Measurements from ENCODE around the gene MRPL4. TPM values are rescaled to one million over a fixed set of nuclear protein-coding genes. Genes with fewer than 3 reads are reported as not detected.
A peak's percentile ranks its signal among the peaks of the same experiment; 100 is the strongest.
"Not testable (repeated sequence)": the region's sequence is repeated elsewhere in the genome, so short reads cannot be mapped to it uniquely, and the experiment has no call there.

Gene MRPL4
- total RNA-seq, 1 donor from 2014 or later: 71.8 TPM

DNA sequence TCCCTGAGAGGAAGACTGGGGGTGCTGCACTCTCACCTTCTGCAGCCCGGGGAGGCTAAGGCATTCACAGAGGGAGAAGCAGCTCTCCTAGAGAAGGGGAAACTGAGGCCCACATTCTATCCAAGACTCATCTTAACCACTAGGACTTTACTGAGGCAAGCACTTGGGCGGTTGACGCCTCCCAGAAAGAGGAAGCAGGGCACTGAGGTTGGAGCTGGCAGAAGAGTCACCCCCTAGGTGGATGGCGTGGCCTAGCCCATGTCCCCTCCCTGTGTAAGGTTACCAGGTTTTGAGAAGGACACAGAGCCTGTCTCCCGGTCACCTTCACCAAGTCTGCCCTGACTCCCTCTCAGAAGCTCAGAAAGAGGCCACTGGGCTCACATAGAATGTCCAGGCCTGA lies 23.6 kb upstream of the MRPL4 start:
- intact Hi-C loops (cut with DNase I): loop anchor here (2.0 to 5.0 kb wide), 2 partner anchors 22 to 36 kb away; partner anchors contain the start of gene DNMT1
- no peak for DNase-seq (ENCODE audit: low spot score)

- intact Hi-C loops (cut with DNase I): loop anchor here (2.0 to 5.0 kb wide), 2 partner anchors 22 to 37 kb away; partner anchors contain the start of gene DNMT1
- DNase-seq (ENCODE audit: low spot score): no peak
Measured at GRCh38 chr19:10228920-10229319, 23.1 kb upstream of the MRPL4 start.

DNA sequence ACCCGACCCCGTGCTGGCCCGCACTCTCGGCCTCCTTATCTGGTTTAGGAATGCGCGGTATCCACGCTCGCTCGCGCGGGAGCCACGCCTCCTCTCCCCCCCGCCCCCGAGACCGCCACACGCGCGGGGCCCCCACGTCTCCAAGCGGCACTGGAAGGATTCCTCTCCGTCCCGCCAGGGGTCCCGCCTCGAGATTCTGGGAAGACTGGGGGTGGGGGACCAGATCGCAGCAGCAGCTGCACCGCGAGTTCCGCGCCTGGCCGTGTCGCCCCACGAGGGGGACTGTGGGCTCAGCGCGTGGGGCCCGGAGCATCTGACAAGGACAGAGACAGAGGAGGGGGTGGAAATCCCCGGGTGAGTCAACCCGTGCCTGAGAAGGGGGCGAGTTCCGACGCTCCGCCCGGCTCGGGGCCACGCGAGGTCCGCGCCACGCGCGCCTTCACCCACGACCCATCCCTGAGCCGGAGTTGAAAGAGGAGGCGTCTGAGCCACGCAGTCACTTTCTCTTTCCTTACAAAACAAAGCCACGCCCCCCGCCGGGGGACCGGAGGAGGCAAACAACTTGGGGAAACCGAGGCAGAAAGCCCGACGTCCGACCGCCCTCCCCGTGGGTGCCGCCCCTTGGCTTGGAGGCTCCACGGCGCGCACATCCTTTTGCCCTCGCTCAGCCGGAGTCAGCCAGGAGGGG lies 21.7 kb upstream of the MRPL4 start:
- no peak for DNase-seq (ENCODE audit: low spot score)
- intact Hi-C loops (cut with DNase I): no loop called here

DNA sequence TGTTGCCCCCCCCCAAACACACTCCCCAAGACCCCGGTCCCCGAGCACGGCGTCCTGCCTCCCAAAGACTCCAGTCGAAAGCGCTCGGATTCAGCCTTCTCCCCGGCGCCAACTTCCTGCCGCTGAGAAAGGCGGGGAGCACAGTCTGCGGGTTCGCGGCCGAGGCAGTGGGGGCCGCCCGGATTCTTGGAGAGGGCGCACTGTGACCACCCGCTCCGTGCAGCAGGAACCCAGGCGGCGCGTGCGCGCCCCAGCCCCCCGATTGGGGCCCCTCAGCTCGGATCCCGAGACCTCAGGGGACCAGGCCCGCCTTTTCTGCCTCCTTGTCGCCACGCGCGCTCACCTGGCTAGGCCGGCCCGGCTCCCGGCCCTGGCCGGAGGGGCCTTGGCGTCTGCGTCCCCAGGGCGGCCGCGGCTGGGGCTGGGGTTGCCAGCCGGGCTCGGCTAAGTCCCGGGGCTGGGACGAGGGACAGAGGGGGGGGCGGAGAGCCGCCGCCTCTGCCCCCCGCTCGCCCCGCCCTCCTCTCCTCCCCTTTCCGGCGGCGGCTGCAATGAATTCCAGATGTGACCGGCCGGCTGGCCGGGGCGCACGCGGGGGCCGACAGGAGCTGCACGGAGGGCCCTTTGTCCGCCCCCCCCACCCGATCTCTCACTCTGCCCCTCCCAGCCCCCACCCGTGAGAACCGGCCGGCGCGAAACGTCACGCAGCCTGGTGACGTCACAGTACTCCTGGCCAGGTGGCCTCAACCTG lies 21.0 kb upstream of the MRPL4 start, which contains the start of gene S1PR2:
TSS of gene S1PR2 (minus strand) at position 471 of the 751 bp plus-strand sequence. CDS start 6,426 bp downstream, outside the sequence.
- DNase-seq (ENCODE audit: low spot score): peak; percentile 84
- intact Hi-C loops (cut with DNase I): no loop called here

GRCh38 chr19:10231612-10232228 lies 20.3 kb upstream of the MRPL4 start:
- intact Hi-C loops (cut with DNase I): no loop called here
- DNase-seq (ENCODE audit: low spot score): no peak

DNA sequence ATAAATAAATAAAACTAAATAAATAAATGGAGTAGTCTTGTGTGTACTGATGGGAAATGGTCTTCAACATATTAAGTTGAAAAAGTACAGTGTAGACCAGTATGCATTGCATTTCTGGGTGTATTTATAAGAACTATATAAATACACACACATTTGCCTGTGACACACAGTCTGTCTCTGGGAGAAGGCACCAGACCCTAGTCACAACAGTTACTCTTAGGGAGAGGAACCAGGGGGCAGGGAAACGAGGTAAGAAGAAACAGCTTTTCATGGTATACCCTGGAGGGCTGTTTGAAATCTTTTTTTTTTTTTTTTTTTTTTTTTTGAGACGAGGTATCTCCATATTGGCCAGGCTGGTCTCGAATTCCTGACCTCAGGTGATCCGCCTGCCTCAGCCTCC lies 18.1 kb upstream of the MRPL4 start:
- intact Hi-C loops (cut with DNase I): no loop called here
- no peak for DNase-seq (ENCODE audit: low spot score)

GRCh38 chr19:10235003-10235402 lies 17.0 kb upstream of the MRPL4 start:
- intact Hi-C loops (cut with DNase I): no loop called here
- no peak for DNase-seq (ENCODE audit: low spot score)

DNA sequence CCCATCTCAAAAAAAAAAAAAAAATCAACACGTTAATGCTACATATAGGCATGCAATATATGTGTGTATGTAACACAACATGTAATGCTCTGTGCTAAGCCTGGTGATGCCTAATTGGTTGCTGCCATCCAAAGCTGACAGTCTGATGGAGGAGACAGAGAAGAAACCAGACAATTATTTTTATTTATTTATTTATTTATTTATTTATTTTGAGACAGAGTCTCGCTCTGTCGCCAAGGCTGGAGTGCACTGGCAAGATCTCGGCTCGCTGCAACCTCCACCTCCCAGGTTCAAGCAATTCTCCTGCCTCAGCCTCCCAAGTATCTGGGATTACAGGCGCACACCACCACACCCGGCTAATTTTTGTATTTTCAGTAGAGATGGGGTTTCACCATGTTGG lies 16.6 kb upstream of the MRPL4 start:
- intact Hi-C loops (cut with DNase I); DNase-seq (ENCODE audit: low spot score): not testable (repeated sequence)

DNA sequence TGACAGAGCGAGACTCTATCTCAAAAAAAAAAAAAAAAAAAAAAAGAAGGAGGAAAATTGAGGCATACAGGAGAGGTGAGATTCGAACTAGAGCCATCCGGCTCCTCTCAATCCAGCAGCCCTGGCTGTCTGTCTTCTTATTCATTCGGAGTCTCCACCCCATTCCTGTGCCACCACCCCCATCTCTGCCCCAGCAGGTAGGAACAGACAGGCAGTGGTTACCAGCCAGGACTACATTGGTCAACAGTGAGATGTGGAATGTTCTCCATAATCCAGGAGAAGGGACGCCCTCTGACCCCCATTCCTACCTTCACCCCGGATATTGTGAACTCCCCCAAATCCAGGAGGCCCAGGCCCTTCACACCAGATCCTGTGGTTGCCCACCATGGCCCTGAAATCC lies 14.3 kb upstream of the MRPL4 start:
- DNase-seq (ENCODE audit: low spot score): no peak
- intact Hi-C loops (cut with DNase I): no loop called here

GRCh38 chr19:10238172-10238783 lies 13.7 kb upstream of the MRPL4 start:
- no peak for DNase-seq (ENCODE audit: low spot score)
- intact Hi-C loops (cut with DNase I): no loop called here

- intact Hi-C loops (cut with DNase I); DNase-seq (ENCODE audit: low spot score): not testable (repeated sequence)
Measured at GRCh38 chr19:10241826-10242449, 10.1 kb upstream of the MRPL4 start.

- no peak for DNase-seq (ENCODE audit: low spot score)
- intact Hi-C loops (cut with DNase I): no loop called here
Measured at GRCh38 chr19:10243606-10244005, 8.4 kb upstream of the MRPL4 start.

- DNase-seq (ENCODE audit: low spot score): no peak
- intact Hi-C loops (cut with DNase I): no loop called here
Measured at GRCh38 chr19:10245189-10245939, 6.7 kb upstream of the MRPL4 start.

- no peak for DNase-seq (ENCODE audit: low spot score)
- intact Hi-C loops (cut with DNase I): no loop called here
Measured at GRCh38 chr19:10246511-10246910, 5.5 kb upstream of the MRPL4 start.

DNA sequence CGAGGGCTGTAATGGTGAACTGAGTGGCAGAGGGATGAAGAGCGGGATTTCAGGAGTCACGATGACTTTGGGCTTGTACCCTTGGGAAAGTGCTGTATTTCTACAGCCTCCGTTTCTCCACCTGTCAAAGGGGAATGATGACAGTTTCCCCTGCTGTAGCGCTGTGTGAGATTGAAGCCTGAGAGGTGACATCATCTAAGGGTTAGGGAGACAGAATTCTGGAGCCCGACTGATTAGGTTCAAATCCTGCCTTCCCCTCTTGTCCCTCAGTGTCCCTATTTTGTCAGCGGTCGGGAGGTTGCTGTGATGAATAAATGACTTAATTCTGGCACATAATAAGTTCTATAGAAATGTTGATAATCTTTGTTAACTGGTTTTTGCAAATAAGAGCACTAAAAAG lies 693 bp downstream of the MRPL4 start:
- intact Hi-C loops (cut with DNase I): loop anchor here (2.0 to 5.0 kb wide), 3 partner anchors 58 to 320 kb away; partner anchors contain the start of genes DNMT1 and PPAN
- no peak for DNase-seq (ENCODE audit: low spot score)

DNA sequence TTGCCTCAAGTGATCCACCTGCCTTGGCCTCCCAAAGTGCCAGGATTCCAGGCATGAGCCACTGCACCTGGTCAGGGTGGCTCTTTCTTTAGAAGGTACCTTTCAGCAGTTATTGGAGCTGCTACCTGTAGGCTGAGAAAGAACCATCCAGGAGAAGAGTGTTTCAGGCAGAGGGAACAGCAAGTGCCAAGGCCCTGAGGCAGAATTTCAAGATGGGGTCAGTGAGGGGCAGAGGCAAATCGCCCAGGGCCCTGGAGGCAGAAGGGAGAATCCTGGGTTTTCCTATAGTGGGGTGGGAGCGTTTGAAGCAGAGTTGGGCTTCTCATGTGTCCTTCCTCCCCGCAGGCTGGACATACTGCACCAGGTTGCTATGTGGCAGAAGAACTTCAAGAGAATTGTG lies 2.2 kb downstream of the MRPL4 start:
- intact Hi-C loops (cut with DNase I): loop anchor here (5.0 kb wide), 2 partner anchors 147 to 322 kb away; partner anchors contain the start of gene PPAN
- DNase-seq (ENCODE audit: low spot score): no peak

DNA sequence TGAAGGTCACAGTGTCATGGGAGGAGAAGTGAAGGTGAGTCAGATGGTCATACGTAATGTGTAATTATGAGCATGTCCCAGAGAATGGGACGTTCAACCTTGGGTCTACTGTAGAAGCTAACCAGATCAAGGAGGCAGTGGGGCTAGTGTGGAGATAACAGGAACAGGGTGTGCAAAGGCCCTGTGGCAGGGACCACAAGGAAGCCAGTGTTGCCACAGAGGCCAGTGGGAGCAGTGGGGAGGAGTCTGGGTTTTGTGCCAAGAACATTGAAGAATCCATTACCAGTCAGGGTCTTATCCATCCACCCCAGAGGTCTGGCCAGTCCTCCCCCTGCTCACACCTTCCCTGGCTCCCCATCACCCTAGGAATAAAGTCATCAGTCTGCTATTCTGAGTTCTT lies 3.3 kb downstream of the MRPL4 start:
- no peak for DNase-seq (ENCODE audit: low spot score)
- intact Hi-C loops (cut with DNase I): no loop called here

DNA sequence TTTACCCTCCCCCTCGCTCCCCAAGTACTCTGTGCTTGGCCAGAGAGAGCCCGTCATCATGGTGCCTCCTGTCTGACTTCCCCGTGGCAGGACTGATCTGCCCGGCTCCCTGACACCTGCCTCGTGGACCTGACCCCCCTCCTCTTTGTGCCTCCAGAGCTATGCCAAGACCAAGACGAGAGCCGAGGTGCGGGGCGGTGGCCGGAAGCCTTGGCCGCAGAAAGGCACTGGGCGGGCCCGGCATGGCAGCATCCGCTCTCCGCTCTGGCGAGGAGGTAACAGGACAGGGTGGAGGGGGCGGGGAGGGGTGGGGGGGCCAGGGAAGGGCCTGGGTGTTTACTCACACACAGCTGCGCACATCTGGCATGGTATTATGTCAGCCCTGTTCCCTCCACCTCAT lies 4.5 kb downstream of the MRPL4 start:
- no peak for DNase-seq (ENCODE audit: low spot score)
- intact Hi-C loops (cut with DNase I): no loop called here
